HG03064 (cell line): ENCODE measurements around the gene XRCC5.

ENCODE experiments used
- ATAC-seq: cut with Tn5 transposase; IDR thresholded peaks from one replicate; pipeline ENCODE4 v1.9.1; 2021; ENCODE audit warnings: low read depth; ENCODE audit not compliant: unreplicated experiment

XRCC5 gene

GRCh38 chr2:216220976-216221375 is 111.8 kb downstream of the XRCC5 start:
- no peak for ATAC-seq

GRCh38 chr2:216221811-216222210 is 112.7 kb downstream of the XRCC5 start:
- no peak for ATAC-seq

DNA sequence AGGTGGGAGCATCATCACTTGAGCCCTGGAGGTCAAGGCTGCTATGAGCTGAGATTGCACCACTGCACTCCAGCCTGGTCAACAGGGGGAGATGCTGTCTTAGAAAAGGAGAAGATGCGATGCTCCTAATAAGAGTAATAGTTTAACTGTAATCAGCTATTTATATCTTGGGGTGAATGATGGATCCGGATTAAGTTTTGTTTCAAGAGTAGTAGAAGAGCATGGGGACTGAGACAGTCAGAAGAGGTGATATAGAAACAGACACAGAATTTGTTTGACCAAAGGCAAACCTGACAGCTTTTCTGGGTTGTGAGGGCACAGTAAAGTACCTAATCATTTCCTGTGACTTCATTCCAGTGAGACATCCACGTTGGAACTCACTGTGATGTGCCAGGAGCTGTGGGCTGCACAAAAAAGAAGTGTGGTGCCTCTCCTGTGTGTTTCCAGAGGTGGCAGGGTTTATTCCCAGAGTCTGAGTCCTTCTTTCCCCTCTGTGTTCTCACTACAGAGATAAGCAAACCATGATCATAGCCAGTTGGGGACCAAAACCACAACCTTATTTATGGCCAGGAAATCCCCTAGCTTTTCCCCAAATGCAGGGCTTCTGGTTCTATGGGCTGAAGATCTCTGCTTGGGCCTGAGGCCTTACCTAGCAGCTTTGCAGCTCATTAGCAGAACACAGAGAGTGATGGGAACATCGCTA is 113.7 kb downstream of the XRCC5 start:
- peak; percentile 49 for ATAC-seq

DNA sequence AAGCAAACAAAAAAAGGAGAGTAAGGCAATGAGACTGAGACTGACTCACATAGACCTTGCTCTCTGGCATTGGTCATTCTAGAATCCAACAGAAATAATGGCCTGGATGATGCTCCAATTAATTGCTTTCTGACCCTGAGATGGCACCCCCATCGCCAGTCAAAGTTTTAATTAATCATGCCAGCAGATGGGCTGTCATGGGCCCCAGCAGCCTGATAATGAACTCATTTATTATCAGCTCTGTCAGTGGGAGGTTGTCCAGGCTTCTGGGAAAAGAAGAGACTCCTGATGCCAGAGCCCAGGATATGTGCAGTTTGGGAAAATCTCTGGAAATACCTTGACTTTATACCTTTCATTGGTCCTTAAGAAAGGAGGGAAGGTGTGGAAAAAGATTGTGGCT is 115.2 kb downstream of the XRCC5 start:
- ATAC-seq, result no peak

- no peak for ATAC-seq
Observed at GRCh38 chr2:216229277-216229914, 120.2 kb downstream of the XRCC5 start.

- ATAC-seq, result no peak
Observed at GRCh38 chr2:216231867-216232266, 122.7 kb downstream of the XRCC5 start.

DNA sequence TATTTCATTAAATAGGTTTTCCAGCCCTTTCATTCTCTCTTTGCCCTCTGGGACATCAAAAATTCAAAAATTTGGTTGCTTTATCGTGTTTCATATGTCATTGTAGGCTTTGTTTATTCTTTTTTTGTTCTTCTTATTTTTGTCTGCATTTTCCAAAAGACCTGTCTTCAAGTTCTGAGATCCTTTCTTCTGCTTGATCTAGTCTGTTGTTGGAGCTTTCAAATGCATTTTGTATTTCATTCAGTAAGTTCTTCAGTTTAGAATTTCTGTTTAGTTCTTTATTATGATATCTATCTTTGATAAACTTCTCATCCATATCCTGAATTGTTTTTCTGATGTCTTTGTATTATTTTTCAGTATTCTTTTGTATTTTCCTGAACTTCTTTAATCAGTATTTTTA is 123.6 kb downstream of the XRCC5 start:
- no peak for ATAC-seq

GRCh38 chr2:216233281-216233995 is 124.3 kb downstream of the XRCC5 start:
- no peak for ATAC-seq

DNA sequence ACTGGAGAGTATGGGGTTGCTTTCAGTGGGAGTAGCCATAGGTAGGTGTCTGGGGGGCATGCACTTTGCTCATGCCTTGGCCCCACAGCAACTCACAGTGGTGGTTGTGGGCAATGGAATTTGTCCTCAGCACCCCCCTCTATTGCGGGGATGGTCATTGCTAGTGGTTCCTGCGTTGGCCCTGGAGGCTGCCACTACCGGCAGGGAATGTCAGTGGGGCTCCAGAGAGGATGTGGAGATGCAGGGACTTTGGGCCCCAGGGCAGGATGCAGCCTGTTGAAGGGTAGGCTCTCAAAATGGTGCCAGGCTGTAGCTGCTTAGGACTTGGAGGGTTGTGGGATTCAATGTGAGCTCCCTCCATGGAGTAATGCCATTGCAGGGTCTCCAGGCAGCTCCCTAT is 125.0 kb downstream of the XRCC5 start:
- no peak for ATAC-seq

GRCh38 chr2:216235462-216235861 is 126.3 kb downstream of the XRCC5 start:
- no peak for ATAC-seq

DNA sequence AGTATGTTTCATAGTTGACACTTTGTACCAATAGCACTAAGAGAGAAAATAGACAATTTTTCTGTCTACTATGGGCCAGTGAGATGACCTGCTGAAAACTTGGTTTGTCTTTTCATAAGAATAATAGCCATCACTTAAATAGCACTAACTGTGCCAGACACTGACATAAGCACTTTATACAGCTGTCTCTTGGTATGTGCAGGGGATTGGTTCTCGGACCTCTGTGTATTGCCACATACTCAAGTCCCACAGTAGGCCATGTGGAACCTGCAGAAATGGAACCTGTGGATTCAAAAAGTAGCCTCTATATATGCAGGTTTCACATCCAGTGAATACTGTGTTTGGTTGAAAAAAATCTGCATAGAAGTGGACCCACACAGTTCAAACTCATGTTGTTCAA is 126.7 kb downstream of the XRCC5 start:
- ATAC-seq, result no peak

- ATAC-seq, result no peak
Observed at GRCh38 chr2:216236486-216236885, 127.3 kb downstream of the XRCC5 start.

DNA sequence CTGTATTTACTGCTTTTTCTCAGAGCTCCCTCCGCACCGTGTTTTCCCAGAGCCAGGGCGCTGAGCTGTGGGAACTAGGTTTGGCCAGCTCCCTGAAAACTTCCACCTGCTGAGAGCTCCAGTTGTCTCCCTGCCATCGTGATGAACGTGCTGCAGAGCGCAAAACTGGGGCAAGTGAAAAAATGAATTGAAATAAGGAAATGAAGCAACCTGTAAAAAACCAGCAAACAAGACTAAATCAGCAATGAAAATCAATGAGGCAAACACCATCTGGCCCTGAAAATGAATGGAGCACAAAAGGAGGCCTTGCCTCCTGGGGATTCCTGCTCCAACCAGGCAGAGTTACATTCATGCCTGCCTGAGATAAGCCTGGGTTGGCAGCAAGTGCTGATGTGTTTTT is 133.2 kb downstream of the XRCC5 start:
- ATAC-seq, result no peak

DNA sequence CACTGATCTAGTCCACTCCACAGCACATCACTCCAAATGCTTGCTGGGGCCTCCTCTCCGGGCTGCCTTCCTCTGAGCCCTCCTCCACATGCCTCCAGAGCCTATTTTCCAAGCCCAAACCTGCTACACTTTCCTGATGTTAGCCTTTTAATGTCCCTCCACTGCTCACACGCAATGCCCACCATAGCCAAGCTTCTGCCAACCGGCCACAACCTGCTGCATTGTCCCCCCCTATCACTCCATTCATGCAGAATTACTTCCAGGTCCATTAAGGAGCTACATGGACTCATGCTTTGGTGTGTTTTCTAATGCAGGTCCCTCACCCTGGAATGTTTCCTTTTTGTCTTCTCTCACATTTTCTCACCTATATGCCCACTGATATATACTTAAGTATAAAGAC is 133.9 kb downstream of the XRCC5 start:
- ATAC-seq, result no peak

DNA sequence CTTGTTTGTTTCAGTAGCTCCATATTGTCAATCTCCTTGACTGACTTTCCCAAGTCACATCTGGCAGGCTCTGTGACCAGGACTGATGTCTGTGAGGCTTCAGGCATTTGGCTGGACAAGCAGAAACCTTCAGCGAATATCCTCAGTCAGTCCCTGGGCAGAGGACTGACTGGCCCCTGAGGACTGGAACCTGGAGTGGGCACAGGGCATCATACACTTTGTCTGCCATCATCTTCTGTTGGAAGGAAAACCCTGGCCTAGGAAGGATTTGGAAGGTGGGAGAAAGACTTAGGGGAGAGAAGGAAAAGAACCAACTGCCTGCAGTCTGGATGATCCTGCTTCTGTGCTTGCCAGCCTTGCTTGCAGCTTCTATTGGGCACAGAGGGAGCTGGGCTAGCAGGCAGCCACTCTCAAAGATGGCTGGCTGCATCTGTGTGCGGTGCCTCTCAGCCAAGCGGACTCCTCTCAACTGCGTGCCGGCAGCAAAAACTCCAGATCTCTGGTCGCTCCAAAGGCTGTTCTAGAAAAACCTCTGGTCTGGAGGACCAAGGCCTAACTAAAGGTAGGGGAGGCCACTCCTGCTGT is 136.3 kb downstream of the XRCC5 start:
- no peak for ATAC-seq

GRCh38 chr2:216246766-216247165 is 137.6 kb downstream of the XRCC5 start:
- no peak for ATAC-seq
